Naive thymus-derived CD4-positive, alpha-beta T cell (primary cell): Measurements from ENCODE around the gene ASTN1. TPM values are rescaled to one million over a fixed set of nuclear protein-coding genes. Genes with fewer than 3 reads are reported as not detected.

ENCODE experiments used
- ATAC-seq: fragments of 150-1000 bp; cut with Tn5 transposase; 2 replicates; pipeline ENCODE4 v1.10.0; 2021; ENCODE audit warnings: mild to moderate bottlenecking, moderate library complexity
- CTCF ChIA-PET: fragments of 350-600 bp; sonication (Branson Sonifier 250); formaldehyde crosslinking; loops from one replicate; lab custom pipeline; 2021; ENCODE audit warnings: antibody characterized with exemption; lab: Charles Lee
- POLR2A ChIA-PET: fragments of 350-600 bp; sonication (Branson Sonifier 250); formaldehyde crosslinking; loops from one replicate; lab custom pipeline; 2021; ENCODE audit warnings: antibody characterized with exemption, inconsistent platforms; lab: Charles Lee
- DNase-seq, 9 donors: peaks; one replicate each; pipeline versions ENCODE4 v3.0.0 to v3.0.0-alpha.2; 2020 to 2022; ENCODE audit warnings: mixed read lengths in 1 of 9
- H3K27ac ChIP-seq: one replicate; pipeline ENCODE4 v1.7.0; 2013; ENCODE audit warnings: mild to moderate bottlenecking, low read depth, low read length, moderate library complexity
- H3K27me3 ChIP-seq, 2 donors: one replicate each; pipeline ENCODE4 v1.7.0; 2013; ENCODE audit warnings: low read length in 2 of 2, mild to moderate bottlenecking in 2 of 2, moderate library complexity in 2 of 2; ENCODE audit not compliant: control insufficient read depth in 2 of 2, insufficient read depth in 2 of 2
- H3K36me3 ChIP-seq, 3 experiments: 1 replicate in 2 of 3; 2 replicates in 1 of 3; pipeline ENCODE4 v1.7.0; 2013; ENCODE audit warnings: low read length in 3 of 3, mild to moderate bottlenecking in 3 of 3, moderate library complexity in 1 of 3; ENCODE audit not compliant: insufficient read depth in 3 of 3, control insufficient read depth in 2 of 3
- H3K4me1 ChIP-seq, 2 donors: one replicate each; pipeline ENCODE4 v1.7.0; 2013; ENCODE audit warnings: low read length in 2 of 2, mild to moderate bottlenecking in 2 of 2, moderate library complexity in 1 of 2; ENCODE audit not compliant: control insufficient read depth in 2 of 2, insufficient read depth in 2 of 2
- H3K4me3 ChIP-seq: 2 replicates; pipeline ENCODE4 v1.7.0; 2013; ENCODE audit warnings: mild to moderate bottlenecking, low read length
- H3K9me3 ChIP-seq, 3 experiments: 1 replicate in 2 of 3; 2 replicates in 1 of 3; pipeline ENCODE4 v1.7.0; 2013; ENCODE audit warnings: low read length in 3 of 3; ENCODE audit not compliant: control insufficient read depth in 2 of 3
- H3K27ac Mint-ChIP-seq, 9 donors: one replicate each; pipeline ENCODE4 v1.8.0; 2020 to 2022; ENCODE audit warnings: mixed read lengths in 9 of 9, mild to moderate bottlenecking in 8 of 9, moderate library complexity in 5 of 9, inconsistent platforms in 2 of 9
- H3K27me3 Mint-ChIP-seq, 5 donors: one replicate each; pipeline ENCODE4 v1.8.0; 2021 to 2022; ENCODE audit warnings: mixed read lengths in 5 of 5, mild to moderate bottlenecking in 1 of 5
- H3K36me3 Mint-ChIP-seq, 5 donors: one replicate each; pipeline ENCODE4 v1.8.0; 2020 to 2022; ENCODE audit warnings: mixed read lengths in 5 of 5, mild to moderate bottlenecking in 3 of 5, inconsistent platforms in 1 of 5
- H3K4me1 Mint-ChIP-seq, 7 donors: one replicate each; pipeline ENCODE4 v1.8.0; 2020 to 2022; ENCODE audit warnings: mixed read lengths in 7 of 7, mild to moderate bottlenecking in 3 of 7, inconsistent platforms in 1 of 7
- H3K4me3 Mint-ChIP-seq, 10 donors: one replicate each; pipeline ENCODE4 v1.8.0; 2020 to 2022; ENCODE audit warnings: mild to moderate bottlenecking in 10 of 10, mixed read lengths in 10 of 10, moderate library complexity in 6 of 10, inconsistent platforms in 2 of 10
- H3K9me3 Mint-ChIP-seq, 11 donors: one replicate each; pipeline ENCODE4 v1.8.0; 2020 to 2022; ENCODE audit warnings: mixed read lengths in 11 of 11, mild to moderate bottlenecking in 4 of 11, inconsistent platforms in 1 of 11, moderate library complexity in 1 of 11
- intact Hi-C, 2 donors: fragments of 100-400 bp; cut with micrococcal nuclease; formaldehyde crosslinking; loops; one replicate each; pipeline ENCODE4 v1.15.1; 2023
- polyA plus RNA-seq, 2 donors: library from polyadenylated mRNA; unstranded; fragments of 300-500 nt; fragmentation: Illumina TruSeq; gene quantifications; one replicate each; pipeline ENCODE4 v1.2.3, GENCODE V29; 2021
- total RNA-seq, 6 experiments: library from RNA in 5 of 6; stranded (reverse) in 5 of 6; gene quantifications; 1 replicate in 5 of 6; 2 replicates in 1 of 6; pipeline ENCODE4 v1.2.3 and lab custom pipeline; 2021 to 2026

The ASTN1 gene
- total and polyA plus RNA-seq, 7 experiments from 2014 or later: 0.07 TPM; not detected in 6

- H3K9me3 ChIP-seq: no peaks in the 10 kb centered on the region
- no peak for ATAC-seq
- CTCF ChIA-PET: no interaction called here
- H3K27ac ChIP-seq: no peak overlapping the region
- no peak for DNase-seq
- POLR2A ChIA-PET: no interaction called here
- no peak overlapping the region for H3K4me3 ChIP-seq
- no peaks in the 10 kb centered on the region for H3K36me3 ChIP-seq
- H3K27me3 ChIP-seq: no peaks in the 10 kb centered on the region
- intact Hi-C loops: no loop called here
- H3K4me1 ChIP-seq: no peaks in the 10 kb centered on the region
- H3K9me3 Mint-ChIP-seq: peaks cover 0 to 12% (median 4%) of the 10 kb centered on the region in 11 donors
- no peak overlapping the region for H3K4me3 Mint-ChIP-seq
- H3K27ac Mint-ChIP-seq: no peak overlapping the region
- H3K4me1 Mint-ChIP-seq: no peaks in the 10 kb centered on the region
- H3K27me3 Mint-ChIP-seq: peaks cover 0 to 8% (median 0%) of the 10 kb centered on the region in 5 donors
- H3K36me3 Mint-ChIP-seq: peaks cover 0 to 4% (median 0%) of the 10 kb centered on the region in 5 donors
These were observed 170.9 kb downstream of the ASTN1 start for GRCh38 chr1:176993587-176993986.

GRCh38 chr1:176989754-176990153 is 174.8 kb downstream of the ASTN1 start:
- no peak overlapping the region for H3K4me3 Mint-ChIP-seq
- H3K36me3 ChIP-seq: no peaks in the 10 kb centered on the region
- no peaks in the 10 kb centered on the region for H3K9me3 ChIP-seq
- peaks cover 0 to 11% (median 4%) of the 10 kb centered on the region in 5 donors for H3K27me3 Mint-ChIP-seq
- H3K27ac Mint-ChIP-seq: no peak overlapping the region
- H3K4me1 ChIP-seq: no peaks in the 10 kb centered on the region
- H3K4me3 ChIP-seq: no peak overlapping the region
- no peak overlapping the region for H3K27ac ChIP-seq
- H3K9me3 Mint-ChIP-seq: peaks cover 0 to 10% (median 2%) of the 10 kb centered on the region in 11 donors
- no peaks in the 10 kb centered on the region for H3K36me3 Mint-ChIP-seq
- intact Hi-C loops: no loop called here
- H3K4me1 Mint-ChIP-seq: no peaks in the 10 kb centered on the region
- ATAC-seq: no peak
- ChIA-PET CTCF (no interaction called here), POLR2A (no interaction called here)
- DNase-seq: no peak
- H3K27me3 ChIP-seq: no peaks in the 10 kb centered on the region

GRCh38 chr1:176989023-176989422 is 175.5 kb downstream of the ASTN1 start:
- Mint-ChIP-seq H3K4me3 (no peak overlapping the region), H3K27ac (no peak overlapping the region), H3K36me3 (no peaks in the 10 kb centered on the region), H3K27me3 (peaks cover 0 to 11% (median 4%) of the 10 kb centered on the region in 5 donors), H3K9me3 (peaks cover 0 to 10% (median 2%) of the 10 kb centered on the region in 11 donors), H3K4me1 (no peaks in the 10 kb centered on the region)
- H3K9me3 ChIP-seq: no peaks in the 10 kb centered on the region
- intact Hi-C loops: no loop called here
- CTCF ChIA-PET: no interaction called here
- no peak overlapping the region for H3K4me3 ChIP-seq
- ATAC-seq (no peak), DNase-seq (no peak)
- no peaks in the 10 kb centered on the region for H3K27me3 ChIP-seq
- no peaks in the 10 kb centered on the region for H3K36me3 ChIP-seq
- H3K4me1 ChIP-seq: no peaks in the 10 kb centered on the region
- POLR2A ChIA-PET: no interaction called here
- H3K27ac ChIP-seq: no peak overlapping the region

GRCh38 chr1:176987016-176987415 is 177.5 kb downstream of the ASTN1 start:
- DNase-seq (no peak), ATAC-seq (no peak)
- no peak overlapping the region for H3K27ac Mint-ChIP-seq
- Histone ChIP-seq H3K27ac (no peak overlapping the region), H3K4me1 (no peaks in the 10 kb centered on the region), H3K27me3 (no peaks in the 10 kb centered on the region), H3K4me3 (no peak overlapping the region), H3K9me3 (no peaks in the 10 kb centered on the region), H3K36me3 (no peaks in the 10 kb centered on the region)
- intact Hi-C loops: no loop called here
- ChIA-PET POLR2A (no interaction called here), CTCF (no interaction called here)
- no peaks in the 10 kb centered on the region for H3K36me3 Mint-ChIP-seq
- no peaks in the 10 kb centered on the region for H3K4me1 Mint-ChIP-seq
- H3K4me3 Mint-ChIP-seq: no peak overlapping the region
- H3K27me3 Mint-ChIP-seq: peaks cover 0 to 11% (median 4%) of the 10 kb centered on the region in 5 donors
- peaks cover 0 to 5% (median 0%) of the 10 kb centered on the region in 11 donors for H3K9me3 Mint-ChIP-seq

- DNase-seq (no peak), ATAC-seq (no peak)
- Mint-ChIP-seq H3K27ac (no peak overlapping the region), H3K4me3 (no peak overlapping the region), H3K36me3 (no peaks in the 10 kb centered on the region), H3K9me3 (peaks cover 0 to 4% (median 0%) of the 10 kb centered on the region in 11 donors), H3K4me1 (no peaks in the 10 kb centered on the region), H3K27me3 (peaks cover 0 to 11% (median 4%) of the 10 kb centered on the region in 5 donors)
- intact Hi-C loops: no loop called here
- H3K9me3 ChIP-seq: no peaks in the 10 kb centered on the region
- H3K27ac ChIP-seq: no peak overlapping the region
- no peaks in the 10 kb centered on the region for H3K27me3 ChIP-seq
- ChIA-PET POLR2A (no interaction called here), CTCF (no interaction called here)
- no peak overlapping the region for H3K4me3 ChIP-seq
- no peaks in the 10 kb centered on the region for H3K4me1 ChIP-seq
- no peaks in the 10 kb centered on the region for H3K36me3 ChIP-seq
These were observed 180.8 kb downstream of the ASTN1 start for GRCh38 chr1:176983731-176984130.

GRCh38 chr1:176976771-176977170 is 187.7 kb downstream of the ASTN1 start:
- H3K27me3 Mint-ChIP-seq: peaks cover 0 to 5% (median 0%) of the 10 kb centered on the region in 5 donors
- H3K4me3 Mint-ChIP-seq: no peak overlapping the region
- POLR2A ChIA-PET: no interaction called here
- Histone ChIP-seq H3K27me3 (no peaks in the 10 kb centered on the region), H3K36me3 (no peaks in the 10 kb centered on the region), H3K9me3 (no peaks in the 10 kb centered on the region), H3K27ac (no peak overlapping the region), H3K4me1 (no peaks in the 10 kb centered on the region), H3K4me3 (no peak overlapping the region)
- no peak for DNase-seq
- ATAC-seq: no peak
- CTCF ChIA-PET: no interaction called here
- no peaks in the 10 kb centered on the region for H3K36me3 Mint-ChIP-seq
- H3K27ac Mint-ChIP-seq: no peak overlapping the region
- H3K4me1 Mint-ChIP-seq: no peaks in the 10 kb centered on the region
- peaks cover 0 to 10% (median 0%) of the 10 kb centered on the region in 11 donors for H3K9me3 Mint-ChIP-seq
- intact Hi-C loops: no loop called here

GRCh38 chr1:176976225-176976624 is 188.3 kb downstream of the ASTN1 start:
- H3K27ac ChIP-seq: no peak overlapping the region
- Mint-ChIP-seq H3K9me3 (peaks cover 0 to 10% (median 0%) of the 10 kb centered on the region in 11 donors), H3K27me3 (peaks cover 0 to 5% (median 0%) of the 10 kb centered on the region in 5 donors), H3K4me1 (no peaks in the 10 kb centered on the region), H3K36me3 (no peaks in the 10 kb centered on the region), H3K27ac (no peak overlapping the region), H3K4me3 (no peak overlapping the region)
- no peak for DNase-seq
- ChIA-PET CTCF (no interaction called here), POLR2A (no interaction called here)
- H3K9me3 ChIP-seq: no peaks in the 10 kb centered on the region
- no peaks in the 10 kb centered on the region for H3K27me3 ChIP-seq
- no peak overlapping the region for H3K4me3 ChIP-seq
- intact Hi-C loops: no loop called here
- no peaks in the 10 kb centered on the region for H3K4me1 ChIP-seq
- H3K36me3 ChIP-seq: no peaks in the 10 kb centered on the region
- ATAC-seq: no peak
